Measurements from ENCODE around the gene CTDSPL.

GRCh38 chr3:37882711-37883110 lies 21.0 kb downstream of the CTDSPL start:
- TF ChIP-seq CTCF (IDR thresholded peaks at IDR 0.05; ENCODE audit: poor library complexity) (no peak), EZH2 (IDR thresholded peaks at IDR 0.05; ENCODE audit: borderline replicate concordance) (no peak)
